GM18909 (cell line): ENCODE data around the gene RBFOX2.
"Not testable (repeated sequence)": the region's sequence is repeated elsewhere in the genome, so short reads cannot be mapped to it uniquely, and the experiment has no call there.

Experiments
- ATAC-seq: cut with Tn5 transposase; IDR thresholded peaks from one replicate; pipeline ENCODE4 v1.9.1; 2021; ENCODE audit warnings: mild to moderate bottlenecking; ENCODE audit not compliant: unreplicated experiment, poor library complexity

Gene RBFOX2

GRCh38 chr22:35752863-35753189 is 275.8 kb downstream of the RBFOX2 start:
- no peak for ATAC-seq

GRCh38 chr22:35752006-35752862 is 276.4 kb downstream of the RBFOX2 start:
- no peak for ATAC-seq

GRCh38 chr22:35749808-35750207 is 278.8 kb downstream of the RBFOX2 start:
- ATAC-seq: peak; percentile 90

GRCh38 chr22:35746946-35747703 is 281.5 kb downstream of the RBFOX2 start:
- no peak for ATAC-seq

GRCh38 chr22:35746248-35746647 is 282.4 kb downstream of the RBFOX2 start:
- ATAC-seq: no peak

- no peak for ATAC-seq
Observed at GRCh38 chr22:35743326-35743860, 285.2 kb downstream of the RBFOX2 start.

- no peak for ATAC-seq
Observed at GRCh38 chr22:35742342-35743100, 286.1 kb downstream of the RBFOX2 start.

GRCh38 chr22:35740616-35741015 is 288.0 kb downstream of the RBFOX2 start:
- ATAC-seq: no peak

- no peak for ATAC-seq
Observed at GRCh38 chr22:35739931-35740380, 288.7 kb downstream of the RBFOX2 start.

GRCh38 chr22:35739076-35739930 is 289.3 kb downstream of the RBFOX2 start:
- ATAC-seq: no peak

- ATAC-seq: not testable (repeated sequence)
Observed at GRCh38 chr22:35737886-35738285, 290.7 kb downstream of the RBFOX2 start.

- no peak for ATAC-seq
Observed at GRCh38 chr22:35736701-35737100, 291.9 kb downstream of the RBFOX2 start.

- ATAC-seq: no peak
Observed at GRCh38 chr22:35736166-35736565, 292.5 kb downstream of the RBFOX2 start.

- ATAC-seq: no peak
Observed at GRCh38 chr22:35735542-35735941, 293.1 kb downstream of the RBFOX2 start.

- ATAC-seq: no peak
Observed at GRCh38 chr22:35734517-35734827, 294.2 kb downstream of the RBFOX2 start.

- ATAC-seq: no peak
Observed at GRCh38 chr22:35733791-35734516, 294.7 kb downstream of the RBFOX2 start.

GRCh38 chr22:35733036-35733435 is 295.6 kb downstream of the RBFOX2 start:
- ATAC-seq: no peak

GRCh38 chr22:35732116-35732515 is 296.5 kb downstream of the RBFOX2 start:
- no peak for ATAC-seq

- no peak for ATAC-seq
Observed at GRCh38 chr22:35731321-35731720, 297.3 kb downstream of the RBFOX2 start.
